Neuronal stem cell (in vitro differentiated cells): ENCODE measurements around the gene DUSP9.
"Not testable (repeated sequence)": the region's sequence is repeated elsewhere in the genome, so short reads cannot be mapped to it uniquely, and the experiment has no call there.

ENCODE experiments used
- DNase-seq: peaks from one replicate; pipeline ENCODE4 v3.0.0-alpha.2; 2013; ENCODE audit warnings: low spot score
- H2AFZ ChIP-seq: one replicate; pipeline ENCODE4 v1.6.1; 2013; ENCODE audit warnings: mild to moderate bottlenecking, low read length, inconsistent platforms
- H2AK5ac ChIP-seq: 2 replicates; pipeline ENCODE4 v1.6.1; 2013; ENCODE audit warnings: low read depth, mild to moderate bottlenecking, inconsistent platforms, low read length, moderate library complexity, mixed read lengths
- H2BK120ac ChIP-seq: 2 replicates; pipeline ENCODE4 v1.6.1; 2013; ENCODE audit warnings: low read depth, mild to moderate bottlenecking, inconsistent platforms, low read length, moderate library complexity, mixed read lengths
- H2BK12ac ChIP-seq: one replicate; pipeline ENCODE4 v1.6.1; 2013; ENCODE audit warnings: low read length, inconsistent platforms
- H2BK15ac ChIP-seq: 2 replicates; pipeline ENCODE4 v1.6.1; 2013; ENCODE audit warnings: mild to moderate bottlenecking, low read length, inconsistent platforms, mixed read lengths
- H2BK5ac ChIP-seq: one replicate; pipeline ENCODE4 v1.6.1; 2013; ENCODE audit warnings: inconsistent platforms, mild to moderate bottlenecking, low read length, moderate library complexity
- H3K14ac ChIP-seq: one replicate; pipeline ENCODE4 v1.6.1; 2013; ENCODE audit warnings: low read length, inconsistent platforms
- H3K18ac ChIP-seq: 2 replicates; pipeline ENCODE4 v1.6.1; 2013; ENCODE audit warnings: low read length, inconsistent platforms
- H3K23ac ChIP-seq: 2 replicates; pipeline ENCODE4 v1.6.1; 2013; ENCODE audit warnings: low read depth, mild to moderate bottlenecking, mixed read lengths, low read length, inconsistent platforms; ENCODE audit not compliant: poor library complexity
- H3K27ac ChIP-seq: replicated peaks from 3 replicates; pipeline ENCODE4 v1.5.1; 2013; ENCODE audit warnings: low read length, inconsistent platforms
- H3K27me3 ChIP-seq, 3 experiments: 2 replicates each; pipeline ENCODE4 v1.6.1; 2013; ENCODE audit warnings: low read length in 3 of 3, mild to moderate bottlenecking in 2 of 3, inconsistent platforms in 1 of 3, low read depth in 1 of 3, mixed read lengths in 1 of 3, moderate library complexity in 1 of 3; ENCODE audit not compliant: control insufficient read depth in 3 of 3, insufficient read depth in 3 of 3
- H3K36me3 ChIP-seq, 2 donors: replicated peaks in 1 of 2; 2 replicates each; pipeline ENCODE4 v1.6.1; 2013; ENCODE audit warnings: low read length in 2 of 2; ENCODE audit not compliant: control insufficient read depth in 2 of 2, insufficient read depth in 2 of 2
- H3K4ac ChIP-seq: 2 replicates; pipeline ENCODE4 v1.6.1; 2013; ENCODE audit warnings: inconsistent platforms, mild to moderate bottlenecking, low read length, moderate library complexity
- H3K4me1 ChIP-seq, 2 donors: 1 replicate in 1 of 2; 2 replicates in 1 of 2; pipeline ENCODE4 v1.6.1; 2013; ENCODE audit warnings: low read length in 2 of 2, low read depth in 1 of 2; ENCODE audit not compliant: control insufficient read depth in 2 of 2, insufficient read depth in 1 of 2
- H3K4me2 ChIP-seq: one replicate; pipeline ENCODE4 v1.6.1; 2013; ENCODE audit warnings: mild to moderate bottlenecking, low read length, inconsistent platforms; ENCODE audit not compliant: insufficient read depth, poor library complexity, severe bottlenecking
- H3K4me3 ChIP-seq, 2 donors: 2 replicates each; pipeline ENCODE4 v1.5.1; 2013; ENCODE audit warnings: low read length in 2 of 2, mild to moderate bottlenecking in 2 of 2, inconsistent platforms in 1 of 2, moderate library complexity in 1 of 2
- H3K79me1 ChIP-seq: one replicate; pipeline ENCODE4 v1.6.1; 2013; ENCODE audit warnings: low read depth, mild to moderate bottlenecking, inconsistent platforms, low read length, moderate library complexity
- H3K9ac ChIP-seq: one replicate; pipeline ENCODE4 v1.6.1; 2013; ENCODE audit warnings: mild to moderate bottlenecking, low read depth, low read length, inconsistent platforms; ENCODE audit not compliant: poor library complexity
- H3K9me3 ChIP-seq, 2 donors: replicated peaks in 1 of 2; 2 replicates each; pipeline versions ENCODE3 to v1.6.1; 2013; ENCODE audit warnings: low read length in 2 of 2, mild to moderate bottlenecking in 2 of 2, inconsistent platforms in 1 of 2, low read depth in 1 of 2, mixed read lengths in 1 of 2, moderate library complexity in 1 of 2; ENCODE audit not compliant: control insufficient read depth in 2 of 2, insufficient read depth in 1 of 2
- H4K8ac ChIP-seq: one replicate; pipeline ENCODE4 v1.6.1; 2013; ENCODE audit warnings: low read depth, mild to moderate bottlenecking, inconsistent platforms, low read length, moderate library complexity
- H4K91ac ChIP-seq: one replicate; pipeline ENCODE4 v1.6.1; 2013; ENCODE audit warnings: low read length, low read depth, mild to moderate bottlenecking, inconsistent platforms; ENCODE audit not compliant: poor library complexity
- WGBS, 2 donors: extraction: QIAGEN DNeasy Blood & Tissue Kit; methylation state at CpG; one replicate each; pipeline ENCODE4 v1.1.7; 2013; ENCODE audit warnings: missing lambda C conversion rate in 2 of 2, mixed read lengths in 1 of 2; ENCODE audit not compliant: insufficient read length in 2 of 2, insufficient replicate concordance in 1 of 2; ENCODE audit errors: extremely low coverage in 2 of 2; 5-methylcytosine and 5-hydroxymethylcytosine counted together

DUSP9 gene

GRCh38 chrX:153674219-153674851 lies 27.3 kb downstream of the DUSP9 start:
- H2AK5ac ChIP-seq: no peak overlapping the region
- peak overlapping the region; percentile 72 for H4K8ac ChIP-seq
- no CpG with 5 or more reads among the region's 27 CpGs for WGBS, 2 donors
- no peak overlapping the region for H3K4ac ChIP-seq
- peaks cover 0 to 2% (median 0%) of the 10 kb centered on the region in 3 experiments for H3K27me3 ChIP-seq
- H3K9ac ChIP-seq: no peak overlapping the region
- H3K4me1 ChIP-seq: peaks cover 3 to 7% of the 10 kb centered on the region in 2 donors
- no peaks in the 10 kb centered on the region for H3K36me3 ChIP-seq
- no peak overlapping the region for H2BK120ac ChIP-seq
- H3K23ac ChIP-seq: no peak overlapping the region
- H3K4me2 ChIP-seq: no peak overlapping the region
- H3K27ac ChIP-seq: peak overlapping the region; percentile 59
- H2BK5ac ChIP-seq: no peak overlapping the region
- H2AFZ ChIP-seq: no peak overlapping the region
- no peak overlapping the region for H4K91ac ChIP-seq
- peaks cover 1% of the 10 kb centered on the region for H3K79me1 ChIP-seq
- no peak overlapping the region for H3K4me3 ChIP-seq
- H3K9me3 ChIP-seq: no peaks in the 10 kb centered on the region
- peak overlapping the region; percentile 91 for H3K18ac ChIP-seq
- H3K14ac ChIP-seq: no peak overlapping the region
- no peak overlapping the region for H2BK12ac ChIP-seq
- H2BK15ac ChIP-seq: no peak overlapping the region
- no peak for DNase-seq

DNA sequence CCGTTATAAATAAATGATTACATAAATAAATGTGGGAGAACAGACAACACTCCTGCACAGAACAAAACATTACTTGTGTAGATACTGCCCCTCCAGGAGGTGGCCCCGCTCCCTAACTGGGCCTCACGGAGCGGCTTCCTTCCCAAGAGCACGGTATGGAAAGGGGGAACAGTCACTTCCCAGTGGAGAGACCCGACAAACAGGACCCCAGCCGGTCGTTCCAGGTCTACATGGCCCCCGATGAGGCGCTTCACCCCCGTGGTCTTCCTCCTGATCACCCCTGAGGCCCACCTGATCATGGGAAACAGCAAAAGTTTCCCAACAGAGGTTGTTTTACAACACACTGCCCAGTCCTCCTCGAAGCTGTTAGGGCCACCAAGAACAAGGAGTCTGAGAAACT lies 34.2 kb downstream of the DUSP9 start:
- peaks cover 0 to 4% (median 0%) of the 10 kb centered on the region in 3 experiments for H3K27me3 ChIP-seq
- H2BK5ac ChIP-seq: no peak overlapping the region
- H3K4me2 ChIP-seq: no peak overlapping the region
- no peak overlapping the region for H3K4ac ChIP-seq
- no peak overlapping the region for H2BK12ac ChIP-seq
- peak overlapping the region; percentile 70 for H2AK5ac ChIP-seq
- peaks cover 9 to 13% of the 10 kb centered on the region in 2 donors for H3K4me1 ChIP-seq
- WGBS, 2 donors: no CpG with 5 or more reads among the region's 12 CpGs
- H3K79me1 ChIP-seq: peaks cover 6% of the 10 kb centered on the region
- H3K36me3 ChIP-seq: no peaks in the 10 kb centered on the region
- H3K4me3 ChIP-seq: no peak overlapping the region
- H3K18ac ChIP-seq: peak overlapping the region; percentile 6
- H3K27ac ChIP-seq: no peak overlapping the region
- DNase-seq: no peak
- no peak overlapping the region for H3K14ac ChIP-seq
- peaks cover 0 to 2% of the 10 kb centered on the region in 2 donors for H3K9me3 ChIP-seq
- H4K8ac ChIP-seq: no peak overlapping the region
- H4K91ac ChIP-seq: no peak overlapping the region
- no peak overlapping the region for H2AFZ ChIP-seq
- no peak overlapping the region for H2BK120ac ChIP-seq
- no peak overlapping the region for H2BK15ac ChIP-seq
- H3K23ac ChIP-seq: no peak overlapping the region
- no peak overlapping the region for H3K9ac ChIP-seq

DNA sequence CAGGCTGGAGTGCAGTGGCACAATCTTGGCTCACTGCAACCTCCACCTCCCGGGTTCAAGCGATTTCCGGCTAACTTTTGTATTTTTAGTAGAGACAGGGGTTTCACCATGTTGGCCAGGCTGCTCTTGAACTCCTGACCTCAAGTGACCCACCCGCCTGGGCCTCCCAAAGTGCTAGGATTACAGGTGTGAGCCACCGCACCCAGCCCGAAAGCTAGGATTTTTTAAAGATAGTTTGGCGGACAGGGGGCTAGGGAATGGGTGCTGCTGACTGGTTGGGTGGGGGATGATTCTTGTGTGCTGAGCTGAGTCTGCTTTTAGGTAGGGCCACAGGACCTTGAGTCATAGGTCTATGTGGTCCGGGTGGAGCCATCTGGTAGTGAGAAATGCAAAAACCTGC lies 36.5 kb downstream of the DUSP9 start:
- H3K36me3 ChIP-seq, H3K79me1 ChIP-seq, DNase-seq, H3K4me3 ChIP-seq, H3K14ac ChIP-seq, H3K18ac ChIP-seq, H3K9me3 ChIP-seq, H3K9ac ChIP-seq, H2BK12ac ChIP-seq, H2BK120ac ChIP-seq, H2AFZ ChIP-seq, H2AK5ac ChIP-seq, H2BK15ac ChIP-seq, H4K91ac ChIP-seq, H3K4ac ChIP-seq, H3K27me3 ChIP-seq, H4K8ac ChIP-seq, H2BK5ac ChIP-seq, H3K23ac ChIP-seq, H3K4me2 ChIP-seq: not testable (repeated sequence)
- WGBS, 2 donors: no CpG with 5 or more reads among the region's 8 CpGs
- peaks cover 13 to 19% of the 10 kb centered on the region in 2 donors for H3K4me1 ChIP-seq
- H3K27ac ChIP-seq: peak overlapping the region; percentile 83

DNA sequence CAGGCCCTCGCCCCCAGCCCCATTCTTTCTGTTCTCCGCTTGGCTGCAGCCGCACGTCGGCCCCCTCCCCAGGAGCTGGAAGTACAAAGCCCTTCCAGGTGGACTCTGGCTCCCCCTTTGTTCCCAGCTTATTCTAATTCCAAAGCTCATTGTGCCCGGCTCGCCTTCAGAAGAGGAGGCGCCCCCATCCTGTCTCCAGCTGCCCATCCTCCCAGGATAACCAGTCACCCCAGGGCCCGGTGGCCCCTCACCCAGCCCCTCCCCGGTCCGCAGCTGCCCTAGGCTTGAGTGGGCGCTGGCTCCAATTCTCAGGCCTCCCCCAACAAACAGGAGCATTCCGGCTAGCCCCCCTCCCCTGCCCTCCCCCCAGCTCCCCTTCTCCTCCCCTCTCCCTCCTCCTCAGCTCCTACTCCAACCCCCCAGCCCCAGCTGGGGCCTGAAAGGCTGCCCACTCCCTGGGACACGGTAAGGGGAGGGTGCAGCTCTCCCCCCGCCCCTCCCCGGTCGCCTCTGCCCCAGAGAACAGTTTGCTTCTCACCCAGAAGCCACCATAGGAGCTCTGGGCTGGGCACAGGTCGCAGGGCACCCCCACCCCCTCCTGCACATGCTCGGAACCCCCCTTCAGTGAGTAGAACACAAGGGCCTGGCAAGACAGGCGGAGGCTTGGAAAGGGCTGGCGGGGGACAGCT lies 37.6 kb downstream of the DUSP9 start:
- peaks cover 13 to 19% of the 10 kb centered on the region in 2 donors for H3K4me1 ChIP-seq
- peak overlapping the region; percentile 52 for H3K4me2 ChIP-seq
- H3K23ac ChIP-seq: no peak overlapping the region
- H2BK5ac ChIP-seq: peak overlapping the region; percentile 98
- peaks cover 0 to 4% (median 0%) of the 10 kb centered on the region in 3 experiments for H3K27me3 ChIP-seq
- H3K27ac ChIP-seq: peak overlapping the region; percentile 97
- peak overlapping the region; percentile 49 to 66 for H3K4me3 ChIP-seq
- H2AFZ ChIP-seq: no peak overlapping the region
- no peak overlapping the region for H3K14ac ChIP-seq
- H2BK120ac ChIP-seq: peak overlapping the region; percentile 76
- no peak overlapping the region for H3K9ac ChIP-seq
- no peak overlapping the region for H2BK12ac ChIP-seq
- H3K18ac ChIP-seq: peak overlapping the region; percentile 98
- peaks cover 0 to 2% of the 10 kb centered on the region in 2 donors for H3K9me3 ChIP-seq
- H4K8ac ChIP-seq: no peak overlapping the region
- no peaks in the 10 kb centered on the region for H3K36me3 ChIP-seq
- no peak overlapping the region for H3K4ac ChIP-seq
- peaks cover 7% of the 10 kb centered on the region for H3K79me1 ChIP-seq
- WGBS, 2 donors: no CpG with 5 or more reads among the region's 21 CpGs
- H2AK5ac ChIP-seq: no peak overlapping the region
- no peak overlapping the region for H2BK15ac ChIP-seq
- no peak overlapping the region for H4K91ac ChIP-seq
- DNase-seq: peak; percentile 74
